ENCODE measurements around the gene DHRS3.

- no peak for TF ChIP-seq CTCF (IDR thresholded peaks at IDR 0.05 in 2 of 3, conservative IDR thresholded peaks at IDR 0.05 in 1 of 3; ENCODE audit: borderline replicate concordance in 1 of 3, insufficient read depth in 1 of 3, low read depth in 2 of 3, low read length in 2 of 3)
- TF ChIP-seq ZNF274 (IDR thresholded peaks at IDR 0.05; ENCODE audit: low read depth, low read length): no peak
- no peak for TF ChIP-seq ATF3 (IDR thresholded peaks at IDR 0.05)
- TF ChIP-seq EZH2 (IDR thresholded peaks at IDR 0.05): no peak
- no peak for TF ChIP-seq EGR1 (IDR thresholded peaks at IDR 0.05; ENCODE audit: low read depth)
- no peak for TF ChIP-seq REST (IDR thresholded peaks at IDR 0.05; ENCODE audit: low read depth)
- no peak for TF ChIP-seq ELF1 (IDR thresholded peaks at IDR 0.05; ENCODE audit: borderline replicate concordance, low read depth)
- TF ChIP-seq YY1 (IDR thresholded peaks at IDR 0.05; ENCODE audit: extremely low read depth, insufficient replicate concordance, low read depth, low read length): no peak
- TF ChIP-seq SP1 (IDR thresholded peaks at IDR 0.05; ENCODE audit: low read depth): peak; percentile 42; the same call in 1 of the 2 replicates
- TF ChIP-seq ZBTB33 (IDR thresholded peaks at IDR 0.05; ENCODE audit: extremely low read depth, insufficient replicate concordance, low read length): no peak
Measured at GRCh38 chr1:12528021-12528852, 89.8 kb downstream of the DHRS3 start.

Data from HCT116 (cell line).